ENCODE data around the gene ULBP1. TPM values are rescaled to one million over a fixed set of nuclear protein-coding genes. Genes with fewer than 3 reads are reported as not detected.
"Not testable (repeated sequence)": the region's sequence is repeated elsewhere in the genome, so short reads cannot be mapped to it uniquely, and the experiment has no call there.

ULBP1 gene
- total RNA-seq, 1 experiment from 2014 or later, result 0.81 TPM

DNA sequence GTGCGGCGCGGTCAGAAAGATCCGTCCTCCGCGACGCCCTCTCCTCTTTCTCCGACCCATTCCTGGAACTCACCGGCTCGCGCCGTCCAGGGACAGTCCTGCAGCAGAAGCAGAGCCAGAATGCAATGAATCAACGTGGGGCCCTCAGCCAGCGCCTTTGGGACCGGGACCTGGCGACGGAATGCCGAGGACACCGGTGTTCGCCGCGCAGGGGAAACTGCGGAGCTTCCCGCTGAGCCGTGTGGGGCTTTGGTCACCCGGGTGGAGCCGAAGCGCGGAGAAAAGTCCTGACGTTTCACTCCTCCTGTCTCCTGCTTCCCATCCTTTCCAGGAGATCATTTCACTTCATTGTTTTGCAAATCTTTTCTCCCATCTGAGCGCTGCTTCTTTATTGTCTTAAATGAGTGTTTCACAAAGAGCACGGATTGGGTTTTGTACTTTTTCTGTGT, 26.5 kb downstream of the ULBP1 start (continued):
- TF ChIP-seq, protein P1, sequence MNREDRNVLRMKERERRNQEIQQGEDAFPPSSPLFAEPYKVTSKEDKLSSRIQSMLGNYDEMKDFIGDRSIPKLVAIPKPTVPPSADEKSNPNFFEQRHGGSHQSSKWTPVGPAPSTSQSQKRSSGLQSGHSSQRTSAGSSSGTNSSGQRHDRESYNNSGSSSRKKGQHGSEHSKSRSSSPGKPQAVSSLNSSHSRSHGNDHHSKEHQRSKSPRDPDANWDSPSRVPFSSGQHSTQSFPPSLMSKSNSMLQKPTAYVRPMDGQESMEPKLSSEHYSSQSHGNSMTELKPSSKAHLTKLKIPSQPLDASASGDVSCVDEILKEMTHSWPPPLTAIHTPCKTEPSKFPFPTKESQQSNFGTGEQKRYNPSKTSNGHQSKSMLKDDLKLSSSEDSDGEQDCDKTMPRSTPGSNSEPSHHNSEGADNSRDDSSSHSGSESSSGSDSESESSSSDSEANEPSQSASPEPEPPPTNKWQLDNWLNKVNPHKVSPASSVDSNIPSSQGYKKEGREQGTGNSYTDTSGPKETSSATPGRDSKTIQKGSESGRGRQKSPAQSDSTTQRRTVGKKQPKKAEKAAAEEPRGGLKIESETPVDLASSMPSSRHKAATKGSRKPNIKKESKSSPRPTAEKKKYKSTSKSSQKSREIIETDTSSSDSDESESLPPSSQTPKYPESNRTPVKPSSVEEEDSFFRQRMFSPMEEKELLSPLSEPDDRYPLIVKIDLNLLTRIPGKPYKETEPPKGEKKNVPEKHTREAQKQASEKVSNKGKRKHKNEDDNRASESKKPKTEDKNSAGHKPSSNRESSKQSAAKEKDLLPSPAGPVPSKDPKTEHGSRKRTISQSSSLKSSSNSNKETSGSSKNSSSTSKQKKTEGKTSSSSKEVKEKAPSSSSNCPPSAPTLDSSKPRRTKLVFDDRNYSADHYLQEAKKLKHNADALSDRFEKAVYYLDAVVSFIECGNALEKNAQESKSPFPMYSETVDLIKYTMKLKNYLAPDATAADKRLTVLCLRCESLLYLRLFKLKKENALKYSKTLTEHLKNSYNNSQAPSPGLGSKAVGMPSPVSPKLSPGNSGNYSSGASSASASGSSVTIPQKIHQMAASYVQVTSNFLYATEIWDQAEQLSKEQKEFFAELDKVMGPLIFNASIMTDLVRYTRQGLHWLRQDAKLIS (CRISPR knock-in tag; IDR thresholded peaks at IDR 0.05; ENCODE audit: borderline replicate concordance), result no peak
- TF ChIP-seq SOX15 (CRISPR knock-in tag; IDR thresholded peaks at IDR 0.05), result no peak

DNA sequence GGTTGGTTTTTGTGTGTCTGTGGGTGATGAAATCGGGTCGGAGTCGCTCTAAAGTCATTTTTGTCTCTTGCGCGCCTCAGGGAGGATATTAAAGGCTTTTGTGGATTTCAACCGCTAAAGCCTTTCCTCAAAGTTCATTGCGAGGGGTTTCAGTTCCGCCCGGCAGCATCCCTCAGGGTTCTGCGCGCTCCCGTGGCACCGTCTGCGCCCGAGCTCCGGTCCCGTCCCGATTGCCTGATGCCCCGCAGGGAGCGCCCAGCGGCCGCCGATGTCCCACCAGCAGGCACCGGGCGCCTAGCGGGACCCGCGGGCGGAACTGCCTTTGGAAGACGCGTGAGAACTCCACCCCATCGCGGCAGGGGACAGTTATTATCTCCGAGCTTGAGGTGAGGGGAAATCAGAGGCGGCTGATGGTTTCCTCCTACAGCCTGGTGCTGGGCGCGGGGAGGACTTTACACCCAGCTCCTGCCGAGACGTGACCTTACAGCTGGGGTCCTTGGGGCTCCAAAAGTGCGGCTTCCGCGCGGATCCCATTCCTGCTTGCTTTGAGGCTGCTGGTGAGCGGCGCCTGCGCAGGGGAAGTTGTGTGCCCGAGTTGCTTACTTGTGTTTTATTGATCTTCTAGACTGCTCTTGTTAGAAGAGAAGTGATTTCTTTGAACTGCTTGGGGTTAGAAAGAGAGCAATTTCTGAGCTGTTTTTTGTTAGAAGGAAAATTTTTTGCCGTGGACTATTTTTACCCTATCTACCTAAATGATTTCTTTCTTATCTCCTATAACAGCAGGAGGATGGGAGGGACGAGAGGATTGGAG, 27.1 kb downstream of the ULBP1 start:
- DNase-seq (ENCODE audit: low spot score) (peak; percentile 41), ATAC-seq (peak; percentile 20)
- Mint-ChIP-seq H3K9me3 (no peaks in the 10 kb centered on the region), H3K4me1 (peaks cover 37% of the 10 kb centered on the region), H3K27me3 (ENCODE audit: low read depth) (peaks cover 100% of the 10 kb centered on the region), H3K4me3 (peak overlapping the region; percentile 68), H3K27ac (no peak overlapping the region), H3K36me3 (no peaks in the 10 kb centered on the region)
- ChIA-PET POLR2A (no interaction called here), CTCF (interaction anchor here (1.0 to 1.2 kb wide), 2 partner anchors 26 to 80 kb away, joined by 3 to 4 read pairs; no protein-coding TSS in a partner anchor)
- TF ChIP-seq, protein P2, sequence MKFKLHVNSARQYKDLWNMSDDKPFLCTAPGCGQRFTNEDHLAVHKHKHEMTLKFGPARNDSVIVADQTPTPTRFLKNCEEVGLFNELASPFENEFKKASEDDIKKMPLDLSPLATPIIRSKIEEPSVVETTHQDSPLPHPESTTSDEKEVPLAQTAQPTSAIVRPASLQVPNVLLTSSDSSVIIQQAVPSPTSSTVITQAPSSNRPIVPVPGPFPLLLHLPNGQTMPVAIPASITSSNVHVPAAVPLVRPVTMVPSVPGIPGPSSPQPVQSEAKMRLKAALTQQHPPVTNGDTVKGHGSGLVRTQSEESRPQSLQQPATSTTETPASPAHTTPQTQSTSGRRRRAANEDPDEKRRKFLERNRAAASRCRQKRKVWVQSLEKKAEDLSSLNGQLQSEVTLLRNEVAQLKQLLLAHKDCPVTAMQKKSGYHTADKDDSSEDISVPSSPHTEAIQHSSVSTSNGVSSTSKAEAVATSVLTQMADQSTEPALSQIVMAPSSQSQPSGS (CRISPR knock-in tag; IDR thresholded peaks at IDR 0.05; ENCODE audit: borderline replicate concordance, low read depth), result no peak
- TF ChIP-seq ZNF423 (CRISPR knock-in tag; IDR thresholded peaks at IDR 0.05) (peak; percentile 72), ATF1 (CRISPR knock-in tag; IDR thresholded peaks at IDR 0.05) (no peak)
- TF ChIP-seq, protein P3, sequence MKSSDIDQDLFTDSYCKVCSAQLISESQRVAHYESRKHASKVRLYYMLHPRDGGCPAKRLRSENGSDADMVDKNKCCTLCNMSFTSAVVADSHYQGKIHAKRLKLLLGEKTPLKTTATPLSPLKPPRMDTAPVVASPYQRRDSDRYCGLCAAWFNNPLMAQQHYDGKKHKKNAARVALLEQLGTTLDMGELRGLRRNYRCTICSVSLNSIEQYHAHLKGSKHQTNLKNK (CRISPR knock-in tag; IDR thresholded peaks at IDR 0.05), result no peak

DNA sequence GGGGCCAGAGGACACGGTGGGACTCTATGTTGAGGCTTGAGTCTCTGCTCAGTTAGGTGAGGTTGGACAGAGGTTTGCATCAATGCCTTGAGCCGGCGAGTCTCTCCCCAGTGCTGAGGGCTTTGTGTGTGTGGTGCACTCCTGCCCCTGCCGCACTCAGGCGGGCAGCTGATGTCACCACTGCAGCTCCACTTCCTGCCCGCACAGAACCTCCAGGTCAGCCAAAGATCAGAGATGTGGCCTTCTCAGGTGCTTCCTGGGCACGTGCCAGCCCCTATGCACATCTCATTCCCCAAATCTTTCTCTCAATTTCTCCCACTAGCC, 27.7 kb downstream of the ULBP1 start:
- H3K9me3 Mint-ChIP-seq; H3K36me3 Mint-ChIP-seq; DNase-seq (ENCODE audit: low spot score); H3K27ac Mint-ChIP-seq; POLR2A ChIA-PET: not testable (repeated sequence)
- peaks cover 37% of the 10 kb centered on the region for H3K4me1 Mint-ChIP-seq
- peak overlapping the region; percentile 68 for H3K4me3 Mint-ChIP-seq
- ATAC-seq, result peak; percentile 28
- H3K27me3 Mint-ChIP-seq (ENCODE audit: low read depth), result peaks cover 100% of the 10 kb centered on the region
- CTCF ChIA-PET, result interaction anchor here (1.0 to 1.2 kb wide), 2 partner anchors 25 to 80 kb away, joined by 3 to 4 read pairs; no protein-coding TSS in a partner anchor

DNA sequence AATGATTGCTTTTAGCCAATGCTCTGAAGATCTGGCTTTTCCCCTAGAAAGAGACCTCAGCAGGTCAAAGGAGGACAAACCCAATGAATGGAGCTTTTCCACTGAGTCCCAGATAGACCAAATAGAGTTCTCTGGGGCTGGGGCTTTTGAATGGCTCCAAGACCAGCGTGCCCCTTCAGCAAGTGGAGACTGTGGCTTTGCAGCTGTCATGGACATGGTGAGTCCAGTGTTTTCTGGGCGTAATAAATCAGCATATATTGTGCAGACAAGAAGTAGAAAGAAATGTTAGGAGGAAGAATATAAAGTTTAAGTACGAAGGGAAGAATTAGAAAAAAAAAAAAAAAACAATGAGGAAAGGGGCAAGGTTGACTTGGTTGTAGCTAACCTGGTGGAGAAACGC, 28.1 kb downstream of the ULBP1 start:
- no peak overlapping the region for H3K27ac Mint-ChIP-seq
- ChIA-PET CTCF (interaction anchor here (0.9 to 1.2 kb wide), 3 partner anchors 15 to 79 kb away, joined by 3 to 5 read pairs (median 4); no protein-coding TSS in a partner anchor), POLR2A (no interaction called here)
- ATAC-seq (no peak), DNase-seq (ENCODE audit: low spot score) (no peak)
- H3K27me3 Mint-ChIP-seq (ENCODE audit: low read depth), result peaks cover 100% of the 10 kb centered on the region
- H3K9me3 Mint-ChIP-seq, result no peaks in the 10 kb centered on the region
- no peak for TF ChIP-seq HMGA2 (CRISPR knock-in tag; IDR thresholded peaks at IDR 0.05)
- TF ChIP-seq, protein P4, sequence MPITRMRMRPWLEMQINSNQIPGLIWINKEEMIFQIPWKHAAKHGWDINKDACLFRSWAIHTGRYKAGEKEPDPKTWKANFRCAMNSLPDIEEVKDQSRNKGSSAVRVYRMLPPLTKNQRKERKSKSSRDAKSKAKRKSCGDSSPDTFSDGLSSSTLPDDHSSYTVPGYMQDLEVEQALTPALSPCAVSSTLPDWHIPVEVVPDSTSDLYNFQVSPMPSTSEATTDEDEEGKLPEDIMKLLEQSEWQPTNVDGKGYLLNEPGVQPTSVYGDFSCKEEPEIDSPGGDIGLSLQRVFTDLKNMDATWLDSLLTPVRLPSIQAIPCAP (CRISPR knock-in tag; IDR thresholded peaks at IDR 0.05), result no peak
- TF ChIP-seq NFATC4 (CRISPR knock-in tag; IDR thresholded peaks at IDR 0.05), result no peak
- TF ChIP-seq TEAD4 (CRISPR knock-in tag; IDR thresholded peaks at IDR 0.05), result no peak
- no peak for TF ChIP-seq ZNF138 (CRISPR knock-in tag; conservative IDR thresholded peaks at IDR 0.05)
- TF ChIP-seq, protein P1 (CRISPR knock-in tag; IDR thresholded peaks at IDR 0.05; ENCODE audit: borderline replicate concordance), result no peak
- TF ChIP-seq ZNF396 (CRISPR knock-in tag; IDR thresholded peaks at IDR 0.05; ENCODE audit: borderline replicate concordance), result no peak
- TF ChIP-seq RORB (CRISPR knock-in tag; IDR thresholded peaks at IDR 0.05), result no peak
- TF ChIP-seq, protein P5, sequence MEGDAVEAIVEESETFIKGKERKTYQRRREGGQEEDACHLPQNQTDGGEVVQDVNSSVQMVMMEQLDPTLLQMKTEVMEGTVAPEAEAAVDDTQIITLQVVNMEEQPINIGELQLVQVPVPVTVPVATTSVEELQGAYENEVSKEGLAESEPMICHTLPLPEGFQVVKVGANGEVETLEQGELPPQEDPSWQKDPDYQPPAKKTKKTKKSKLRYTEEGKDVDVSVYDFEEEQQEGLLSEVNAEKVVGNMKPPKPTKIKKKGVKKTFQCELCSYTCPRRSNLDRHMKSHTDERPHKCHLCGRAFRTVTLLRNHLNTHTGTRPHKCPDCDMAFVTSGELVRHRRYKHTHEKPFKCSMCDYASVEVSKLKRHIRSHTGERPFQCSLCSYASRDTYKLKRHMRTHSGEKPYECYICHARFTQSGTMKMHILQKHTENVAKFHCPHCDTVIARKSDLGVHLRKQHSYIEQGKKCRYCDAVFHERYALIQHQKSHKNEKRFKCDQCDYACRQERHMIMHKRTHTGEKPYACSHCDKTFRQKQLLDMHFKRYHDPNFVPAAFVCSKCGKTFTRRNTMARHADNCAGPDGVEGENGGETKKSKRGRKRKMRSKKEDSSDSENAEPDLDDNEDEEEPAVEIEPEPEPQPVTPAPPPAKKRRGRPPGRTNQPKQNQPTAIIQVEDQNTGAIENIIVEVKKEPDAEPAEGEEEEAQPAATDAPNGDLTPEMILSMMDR (IDR thresholded peaks at IDR 0.05), result no peak
- no peaks in the 10 kb centered on the region for H3K36me3 Mint-ChIP-seq
- peaks cover 37% of the 10 kb centered on the region for H3K4me1 Mint-ChIP-seq
- H3K4me3 Mint-ChIP-seq, result no peak overlapping the region

All from WTC11 (cell line).